ENCODE measurements around the gene CAMK1D. TPM values are rescaled to one million over a fixed set of nuclear protein-coding genes. Genes with fewer than 3 reads are reported as not detected.

The CAMK1D gene
- total RNA-seq, 1 experiment from 2014 or later: 6.3 TPM

DNA sequence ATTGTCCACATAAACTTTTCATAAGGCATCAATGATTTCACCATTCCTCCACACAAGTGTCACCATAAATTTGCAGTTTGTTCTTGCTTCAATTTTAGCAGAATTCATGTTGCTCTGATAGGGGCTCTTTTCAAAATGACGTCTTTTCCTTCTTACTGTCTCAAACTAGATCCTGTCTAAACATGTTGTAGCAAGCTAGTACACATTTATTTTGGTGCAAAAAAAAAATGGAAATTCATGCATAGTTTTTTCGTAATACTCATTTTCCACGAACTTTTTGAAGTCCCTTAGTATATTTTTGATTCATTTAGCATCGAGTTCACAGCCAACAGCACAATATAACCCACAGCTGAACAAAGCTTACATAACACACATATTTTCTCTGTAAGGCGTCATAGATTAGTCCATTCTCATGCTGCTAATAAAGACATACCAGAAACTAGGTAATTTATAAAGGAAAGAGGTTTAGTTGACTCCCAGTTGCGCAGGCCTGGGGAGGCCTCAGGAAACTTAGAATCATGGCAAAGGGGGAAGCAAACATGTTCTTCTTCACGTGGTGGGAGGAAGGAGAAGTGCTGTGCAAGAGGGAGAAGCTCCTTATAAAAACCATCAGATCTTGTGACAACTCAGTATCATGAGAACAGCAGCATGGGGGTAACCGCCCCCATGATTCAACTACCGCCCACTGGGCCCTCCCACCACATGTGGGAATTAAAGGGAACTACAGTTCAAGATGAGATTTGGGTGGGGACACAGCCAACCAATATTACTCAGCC is 350.6 kb downstream of the CAMK1D start:
- no peak overlapping the region for H3K27ac ChIP-seq (ENCODE audit: insufficient read length, low read depth, low read length)
- H3K18ac ChIP-seq (ENCODE audit: insufficient read length, low read depth, low read length): no peak overlapping the region
- no peak overlapping the region; a peak in 1 of 7 replicates for H3K27ac Mint-ChIP-seq
- H3K9ac ChIP-seq (ENCODE audit: extremely low read depth, insufficient read length, low read length): no peak overlapping the region
- no peak overlapping the region for H2BK15ac ChIP-seq (ENCODE audit: low read depth, low read length)
- H3K56ac ChIP-seq (ENCODE audit: insufficient read length, low read depth, low read length): no peak overlapping the region
- no peak overlapping the region for H3K4me3 Mint-ChIP-seq
- H3K9me3 Mint-ChIP-seq: no peaks in the 10 kb centered on the region
- H2AK5ac ChIP-seq (ENCODE audit: insufficient read length, low read length): no peak overlapping the region
- H3K4me1 ChIP-seq (ENCODE audit: insufficient read depth, low read length): no peaks in the 10 kb centered on the region
- no peak overlapping the region for H3K4ac ChIP-seq (ENCODE audit: low read depth, low read length)
- no peak overlapping the region for H3K4me2 ChIP-seq (ENCODE audit: insufficient read depth, insufficient read length, low read length)
- H4K91ac ChIP-seq (ENCODE audit: insufficient read length, low read depth, low read length): no peak overlapping the region
- no peak overlapping the region for H3K23ac ChIP-seq (ENCODE audit: insufficient read length, low read depth, low read length)
- H4K5ac ChIP-seq (ENCODE audit: insufficient read length, low read depth, low read length): no peak overlapping the region
- H3K27me3 ChIP-seq (ENCODE audit: insufficient read depth, low read length): no peaks in the 10 kb centered on the region; the same call in 1 of the 2 replicates
- no peaks in the 10 kb centered on the region for H3K36me3 Mint-ChIP-seq (ENCODE audit: insufficient read depth in 1 of 3, low read depth in 3 of 3)
- TF ChIP-seq, protein P1, sequence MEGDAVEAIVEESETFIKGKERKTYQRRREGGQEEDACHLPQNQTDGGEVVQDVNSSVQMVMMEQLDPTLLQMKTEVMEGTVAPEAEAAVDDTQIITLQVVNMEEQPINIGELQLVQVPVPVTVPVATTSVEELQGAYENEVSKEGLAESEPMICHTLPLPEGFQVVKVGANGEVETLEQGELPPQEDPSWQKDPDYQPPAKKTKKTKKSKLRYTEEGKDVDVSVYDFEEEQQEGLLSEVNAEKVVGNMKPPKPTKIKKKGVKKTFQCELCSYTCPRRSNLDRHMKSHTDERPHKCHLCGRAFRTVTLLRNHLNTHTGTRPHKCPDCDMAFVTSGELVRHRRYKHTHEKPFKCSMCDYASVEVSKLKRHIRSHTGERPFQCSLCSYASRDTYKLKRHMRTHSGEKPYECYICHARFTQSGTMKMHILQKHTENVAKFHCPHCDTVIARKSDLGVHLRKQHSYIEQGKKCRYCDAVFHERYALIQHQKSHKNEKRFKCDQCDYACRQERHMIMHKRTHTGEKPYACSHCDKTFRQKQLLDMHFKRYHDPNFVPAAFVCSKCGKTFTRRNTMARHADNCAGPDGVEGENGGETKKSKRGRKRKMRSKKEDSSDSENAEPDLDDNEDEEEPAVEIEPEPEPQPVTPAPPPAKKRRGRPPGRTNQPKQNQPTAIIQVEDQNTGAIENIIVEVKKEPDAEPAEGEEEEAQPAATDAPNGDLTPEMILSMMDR (conservative IDR thresholded peaks at IDR 0.05): no peak
- no peak overlapping the region for H3T11ph ChIP-seq (ENCODE audit: low read length)
- H3K79me2 ChIP-seq (ENCODE audit: insufficient read depth, low read length): no peaks in the 10 kb centered on the region
- no peaks in the 10 kb centered on the region for H3K23me2 ChIP-seq (ENCODE audit: insufficient read length, low read depth, low read length, poor library complexity, severe bottlenecking)
- no peaks in the 10 kb centered on the region for H3K4me1 Mint-ChIP-seq
- no peaks in the 10 kb centered on the region for H3K9me3 ChIP-seq (ENCODE audit: control insufficient read depth, low read depth, low read length)
- no peak overlapping the region for H2AFZ ChIP-seq (ENCODE audit: low read length)
- H2BK12ac ChIP-seq (ENCODE audit: insufficient read length, low read depth, low read length): no peak overlapping the region
- H3K14ac ChIP-seq (ENCODE audit: insufficient read depth, low read length): no peak overlapping the region
- WGBS (ENCODE audit: extremely low coverage, insufficient read length, low lambda C conversion rate): no CpG with 5 or more reads among the region's 9 CpGs
- H4K8ac ChIP-seq (replicated peaks; ENCODE audit: insufficient read length, low read depth, low read length): no peak overlapping the region
- no peak for DNase-seq
- H3K27me3 Mint-ChIP-seq (ENCODE audit: low read depth): no peaks in the 10 kb centered on the region; the same call in 1 of the 2 replicates
- no peaks in the 10 kb centered on the region for H3K79me1 ChIP-seq (ENCODE audit: insufficient read depth, low read depth, low read length, poor library complexity, severe bottlenecking)
- H2BK120ac ChIP-seq (ENCODE audit: low read depth, low read length, poor library complexity, severe bottlenecking): no peak overlapping the region
- H2BK20ac ChIP-seq (ENCODE audit: low read depth, low read length, poor library complexity, severe bottlenecking): no peak overlapping the region
- H4K20me1 ChIP-seq (ENCODE audit: control insufficient read depth, insufficient read depth, insufficient read length): no peaks in the 10 kb centered on the region
- H2BK5ac ChIP-seq (ENCODE audit: insufficient read length, low read length): no peak overlapping the region

Measured in H9 (cell line).